Fibroblast of villous mesenchyme (primary cell): ENCODE measurements around the gene GREM2. TPM values are rescaled to one million over a fixed set of nuclear protein-coding genes. Genes with fewer than 3 reads are reported as not detected.

Source experiments
- DNase-seq: peaks from one replicate; pipeline ENCODE4 v3.0.0-alpha.2; 2010; ENCODE audit warnings: low read depth
- H3K4me3 ChIP-seq: 2 replicates; pipeline ENCODE4 v1.5.1; 2011; ENCODE audit warnings: low read depth, mild to moderate bottlenecking, low read length
- CTCF ChIP-seq: IDR thresholded peaks from 2 replicates; pipeline ENCODE4 v1.5.1; 2012; ENCODE audit warnings: low read depth, mild to moderate bottlenecking, low read length; ENCODE audit not compliant: insufficient read depth
- total RNA-seq: library from RNA; depleted of rRNA; stranded (reverse); fragments of >200 nt; gene quantifications from 2 replicates; pipeline ENCODE4 v1.2.3, GENCODE V29; 2012

The GREM2 gene
- total RNA-seq, 1 donor = 1.3 TPM

DNA sequence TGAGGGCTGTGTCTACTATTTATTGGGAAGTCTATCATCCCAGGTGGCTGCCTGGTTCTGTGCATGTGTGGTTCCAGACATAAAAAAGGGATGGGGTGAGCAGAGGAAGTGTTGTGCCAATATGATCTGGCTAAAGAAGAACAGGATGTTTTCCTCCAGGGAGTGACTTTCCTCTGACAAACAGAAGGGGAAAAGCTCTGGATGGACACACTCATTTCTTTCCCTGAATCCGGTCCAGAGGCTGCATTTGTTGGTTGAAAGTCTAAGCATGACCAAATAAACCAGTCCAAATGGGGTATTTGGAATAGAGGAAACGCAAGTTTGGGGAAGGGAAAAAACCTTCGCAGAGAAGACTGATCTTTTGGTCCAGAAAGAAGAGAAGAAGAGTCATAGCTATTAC, 12.7 kb downstream of the GREM2 start:
- DNase-seq = no peak
- no peak overlapping the region for H3K4me3 ChIP-seq
- no peak for TF ChIP-seq CTCF

- H3K4me3 ChIP-seq = no peak overlapping the region
Observed at GRCh38 chr1:240598216-240599001, 13.5 kb downstream of the GREM2 start.

GRCh38 chr1:240597153-240597745, 14.7 kb downstream of the GREM2 start:
- no peak for TF ChIP-seq CTCF
- DNase-seq = peak; percentile 10
- peak overlapping the region; percentile 16 for H3K4me3 ChIP-seq

More at GRCh38 chr1:240598216-240599001, 13.5 kb downstream of the GREM2 start:
- TF ChIP-seq CTCF = no peak
- DNase-seq = no peak

GRCh38 chr1:240595476-240595875, 16.5 kb downstream of the GREM2 start:
- no peak for TF ChIP-seq CTCF
- no peak overlapping the region for H3K4me3 ChIP-seq
- DNase-seq = no peak

DNA sequence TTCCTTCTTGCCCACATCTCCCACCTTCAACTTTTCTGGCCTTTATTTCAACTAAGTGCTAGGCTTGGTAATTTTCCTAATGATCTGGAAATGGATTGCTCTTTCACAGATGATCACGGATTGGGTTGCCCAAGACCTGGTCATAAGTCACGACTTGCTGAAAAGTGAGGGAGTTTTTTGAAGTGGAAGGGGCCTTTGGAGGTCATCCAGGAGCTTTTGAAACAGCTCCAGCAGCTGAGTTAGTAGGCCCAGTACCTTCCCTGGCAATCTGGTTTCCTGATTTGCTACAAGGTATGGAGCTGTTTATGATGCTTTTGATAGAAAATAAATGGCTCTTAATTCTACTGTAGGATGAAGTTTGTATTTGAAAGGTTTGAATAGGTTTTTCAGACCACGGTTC, 20.4 kb downstream of the GREM2 start:
- TF ChIP-seq CTCF = no peak
- no peak overlapping the region for H3K4me3 ChIP-seq
- no peak for DNase-seq

DNA sequence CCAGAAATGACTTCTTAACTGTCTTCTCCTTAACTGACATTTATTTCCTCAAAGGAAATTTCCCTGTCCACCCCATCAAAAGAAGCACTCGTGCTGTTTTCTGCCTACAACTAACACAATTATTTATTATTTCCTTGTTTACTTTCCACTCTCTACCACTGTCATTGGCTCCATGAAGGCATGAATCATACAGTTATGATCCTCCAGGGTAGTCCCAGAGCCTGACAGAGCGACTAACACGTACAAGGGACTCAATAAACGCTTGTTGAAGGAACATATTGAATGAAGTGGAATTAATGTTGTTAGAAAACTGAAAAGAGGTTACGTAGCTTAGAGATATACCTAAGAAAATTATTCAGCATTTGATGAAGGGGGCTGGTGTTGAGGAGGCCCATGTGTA, 20.9 kb downstream of the GREM2 start:
- no peak overlapping the region for H3K4me3 ChIP-seq
- TF ChIP-seq CTCF = no peak
- no peak for DNase-seq
